HEK293 (cell line): ENCODE data around the gene KCNK1.

Source experiments
- CTCF ChIA-PET: fragments of 350-600 bp; formaldehyde crosslinking; extraction: SDS; loops from one replicate; lab custom pipeline; 2021; ENCODE audit warnings: antibody characterized with exemption; lab: Yijun Ruan, JAX
- POLR2A ChIA-PET: fragments of 300-600 bp; formaldehyde crosslinking; extraction: SDS; loops from one replicate; lab custom pipeline; 2020; ENCODE audit warnings: antibody characterized with exemption, inconsistent platforms; lab: Yijun Ruan, JAX
- H3K27ac ChIP-seq: fragments of 200-500 bp; sonication (Bioruptor generic); 2 replicates; pipeline ENCODE4 v1.5.1; 2014; ENCODE audit warnings: low read depth, low read length, control low read depth, inconsistent platforms; ENCODE audit errors: extremely low read depth
- H3K36me3 ChIP-seq, 2 experiments: fragments of 200-500 bp in 1 of 2; sonication (Bioruptor generic) in 1 of 2; 1 replicate in 1 of 2; 2 replicates in 1 of 2; pipeline ENCODE4 v1.5.1; 2014 to 2017; ENCODE audit warnings: inconsistent platforms in 2 of 2, low read length in 2 of 2; ENCODE audit not compliant: control insufficient read depth in 2 of 2, insufficient read depth in 1 of 2
- H3K4me1 ChIP-seq: fragments of 200-500 bp; sonication (Bioruptor generic); 2 replicates; pipeline ENCODE4 v1.5.1; 2014; ENCODE audit warnings: mild to moderate bottlenecking, low read length, inconsistent platforms; ENCODE audit not compliant: control insufficient read depth, insufficient read depth
- H3K4me3 ChIP-seq: 2 replicates; pipeline ENCODE4 v1.5.1; 2011; ENCODE audit warnings: low read depth, mild to moderate bottlenecking, control low read depth, low read length, moderate library complexity
- H3K9me3 ChIP-seq: fragments of 200-500 bp; sonication (Bioruptor generic); 2 replicates; pipeline ENCODE4 v1.5.1; 2014; ENCODE audit warnings: low read depth, low read length, inconsistent platforms; ENCODE audit not compliant: control insufficient read depth, insufficient read depth
- AEBP2 ChIP-seq: fragments of 450-650 bp; formaldehyde crosslinking; IDR thresholded peaks from 2 replicates; pipeline ENCODE4 v1.5.1; 2016; ENCODE audit warnings: missing biosample characterization, missing genetic modification characterization, borderline replicate concordance
- CTCF ChIP-seq: fragments of 450-650 bp; formaldehyde crosslinking; IDR thresholded peaks from 2 replicates; pipeline ENCODE4 v1.5.1; 2016; ENCODE audit warnings: missing biosample characterization, missing genetic modification characterization
- GLI2 ChIP-seq: fragments of 450-650 bp; formaldehyde crosslinking; IDR thresholded peaks from 2 replicates; pipeline ENCODE4; 2017; ENCODE audit warnings: missing biosample characterization, missing genetic modification characterization, low read depth, borderline replicate concordance
- MYNN ChIP-seq: fragments of 450-650 bp; formaldehyde crosslinking; IDR thresholded peaks from 2 replicates; pipeline ENCODE4 v1.5.1; 2016; ENCODE audit warnings: missing biosample characterization, missing genetic modification characterization, borderline replicate concordance
- PRDM1 ChIP-seq: fragments of 450-650 bp; formaldehyde crosslinking; IDR thresholded peaks from 2 replicates; pipeline ENCODE4; 2016; ENCODE audit warnings: missing biosample characterization, missing genetic modification characterization
- PRDM4 ChIP-seq: fragments of 450-650 bp; formaldehyde crosslinking; IDR thresholded peaks from 2 replicates; pipeline ENCODE4 v1.5.1; 2017; ENCODE audit warnings: missing biosample characterization, missing genetic modification characterization
- WT1 ChIP-seq: fragments of 450-650 bp; formaldehyde crosslinking; IDR thresholded peaks from 2 replicates; pipeline ENCODE4 v1.5.1; 2016; ENCODE audit warnings: missing biosample characterization, missing genetic modification characterization
- ZBTB6 ChIP-seq: fragments of 450-650 bp; formaldehyde crosslinking; IDR thresholded peaks from 2 replicates; pipeline ENCODE4 v1.5.1; 2017; ENCODE audit warnings: missing biosample characterization, missing genetic modification characterization
- ZNF2 ChIP-seq: fragments of 450-650 bp; formaldehyde crosslinking; IDR thresholded peaks from 2 replicates; pipeline ENCODE4 v1.5.1; 2016; ENCODE audit warnings: missing biosample characterization, missing genetic modification characterization
- ZNF239 ChIP-seq: fragments of 450-650 bp; formaldehyde crosslinking; IDR thresholded peaks from 2 replicates; pipeline ENCODE4 v1.5.1; 2016; ENCODE audit warnings: missing biosample characterization, missing genetic modification characterization
- ZNF248 ChIP-seq: fragments of 450-650 bp; formaldehyde crosslinking; IDR thresholded peaks from 2 replicates; pipeline ENCODE4 v1.5.1; 2017; ENCODE audit warnings: missing biosample characterization, missing genetic modification characterization
- ZNF366 ChIP-seq: fragments of 450-650 bp; formaldehyde crosslinking; conservative IDR thresholded peaks from 2 replicates; pipeline ENCODE4 v1.5.1; 2016; ENCODE audit warnings: missing biosample characterization, missing genetic modification characterization
- ZNF449 ChIP-seq: fragments of 450-650 bp; formaldehyde crosslinking; IDR thresholded peaks from 2 replicates; pipeline ENCODE4 v1.5.1; 2017; ENCODE audit warnings: missing biosample characterization, mild to moderate bottlenecking, missing genetic modification characterization, moderate library complexity
- ZNF488 ChIP-seq: fragments of 450-650 bp; formaldehyde crosslinking; IDR thresholded peaks from 2 replicates; pipeline ENCODE4 v1.5.1; 2016; ENCODE audit warnings: missing biosample characterization, missing genetic modification characterization
- ZNF548 ChIP-seq: fragments of 450-650 bp; formaldehyde crosslinking; IDR thresholded peaks from 2 replicates; pipeline ENCODE4 v1.5.1; 2016; ENCODE audit warnings: missing biosample characterization, missing genetic modification characterization
- ZNF561 ChIP-seq: fragments of 450-650 bp; IDR thresholded peaks from 2 replicates; pipeline ENCODE4 v1.5.1; 2018; ENCODE audit warnings: missing biosample characterization, missing genetic modification characterization, borderline replicate concordance
- ZNF768 ChIP-seq: fragments of 450-650 bp; formaldehyde crosslinking; IDR thresholded peaks from 2 replicates; pipeline ENCODE4 v1.5.1; 2018; ENCODE audit warnings: missing biosample characterization, mild to moderate bottlenecking, missing genetic modification characterization
- ZNF777 ChIP-seq: fragments of 450-650 bp; formaldehyde crosslinking; IDR thresholded peaks from 2 replicates; pipeline ENCODE4 v1.5.1; 2017; ENCODE audit warnings: missing biosample characterization, missing genetic modification characterization, borderline replicate concordance
- ZSCAN30 ChIP-seq: fragments of 450-650 bp; IDR thresholded peaks from 2 replicates; pipeline ENCODE4 v1.5.1; 2018; ENCODE audit warnings: missing biosample characterization, mild to moderate bottlenecking, missing genetic modification characterization, moderate library complexity

The KCNK1 gene

GRCh38 chr1:233629305-233629935, 15.5 kb downstream of the KCNK1 start (continued):
- no peak for TF ChIP-seq ZNF777 (tag by site-specific recombination)
- no peak for TF ChIP-seq ZNF548 (tag by site-specific recombination)
- TF ChIP-seq WT1 (tag by site-specific recombination): no peak
- TF ChIP-seq ZBTB6 (tag by site-specific recombination): no peak
- TF ChIP-seq MYNN (tag by site-specific recombination): no peak

- Histone ChIP-seq H3K9me3 (no peaks in the 10 kb centered on the region), H3K4me3 (no peak overlapping the region), H3K4me1 (peaks cover 19% of the 10 kb centered on the region), H3K27ac (no peak overlapping the region), H3K36me3 (peaks cover 0 to 17% of the 10 kb centered on the region in 2 experiments; a peak in 1 of 3 replicates)
- ChIA-PET CTCF (interaction anchor here (0.6 kb wide), 1 partner anchor 168 kb away, joined by 4 read pairs; no protein-coding TSS in a partner anchor), POLR2A (no interaction called here)
- TF ChIP-seq ZNF449 (no peak), PRDM1 (tag by site-specific recombination) (no peak), ZNF488 (no peak), GLI2 (no peak), ZNF239 (tag by site-specific recombination) (no peak), PRDM4 (no peak), ZNF248 (no peak), ZSCAN30 (tag by site-specific recombination) (no peak), ZNF768 (tag by site-specific recombination) (no peak), ZNF561 (tag by site-specific recombination) (no peak), ZBTB6 (tag by site-specific recombination) (no peak), CTCF (tag by site-specific recombination) (no peak), ZNF366 (tag by site-specific recombination) (no peak), AEBP2 (tag by site-specific recombination) (no peak), ZNF2 (tag by site-specific recombination) (no peak)
Observed at GRCh38 chr1:233631810-233632405, 18.0 kb downstream of the KCNK1 start.
